Measurements from ENCODE around the gene SLC24A3. TPM values are rescaled to one million over a fixed set of nuclear protein-coding genes. Genes with fewer than 3 reads are reported as not detected.

SLC24A3 gene
- total RNA-seq, 1 experiment from 2014 or later, result not detected

- POLR2A ChIA-PET, result no interaction called here
- intact Hi-C loops (cut with micrococcal nuclease; ENCODE audit: unreplicated experiment), result no loop called here
- Histone ChIP-seq H3K27ac (ENCODE audit: low read length) (no peak overlapping the region), H3K4me3 (ENCODE audit: low read depth in 2 of 2, low read length in 2 of 2) (no peak overlapping the region), H3K27me3 (ENCODE audit: control insufficient read depth, insufficient read depth, low read length) (no peaks in the 10 kb centered on the region), H3K9me3 (ENCODE audit: control insufficient read depth, insufficient read depth, low read depth, low read length) (no peaks in the 10 kb centered on the region), H3K36me3 (ENCODE audit: control insufficient read depth, insufficient read depth, low read length) (no peaks in the 10 kb centered on the region), H3K4me1 (ENCODE audit: control insufficient read depth, insufficient read depth, low read length) (no peaks in the 10 kb centered on the region)
- no peak for DNase-seq (ENCODE audit: low read depth, low spot score)
- TF ChIP-seq SIN3A (IDR thresholded peaks at IDR 0.05; ENCODE audit: borderline replicate concordance, insufficient read depth, low read depth, low read length) (no peak), TCF7L2 (IDR thresholded peaks at IDR 0.05; ENCODE audit: low read depth, low read length) (no peak), REST (IDR thresholded peaks at IDR 0.05; ENCODE audit: insufficient read depth in 1 of 2, low read depth in 2 of 2, low read length in 1 of 2) (no peak), CTCF (IDR thresholded peaks at IDR 0.05) (no peak), POLR2AphosphoS5 (IDR thresholded peaks at IDR 0.05; ENCODE audit: low read depth, low read length) (no peak)
- no TSS peak for BruUV-seq (replicated peaks)
- no peak for ATAC-seq
- in situ Hi-C loops (cut with HindIII; ENCODE audit: low pct_unique_long_range_greater_than_20kb, low sequenced_read_pairs), result no loop called here
- CTCF ChIA-PET, result no interaction called here
These were observed 90.3 kb downstream of the SLC24A3 start for GRCh38 chr20:19302714-19303113.

- H3K27ac ChIP-seq (ENCODE audit: low read length), result no peak overlapping the region
- ATAC-seq (no peak), DNase-seq (ENCODE audit: low read depth, low spot score) (no peak)
- BruUV-seq (replicated peaks), result no TSS peak
- H3K4me1 ChIP-seq (ENCODE audit: control insufficient read depth, insufficient read depth, low read length), result no peaks in the 10 kb centered on the region
- H3K27me3 ChIP-seq (ENCODE audit: control insufficient read depth, insufficient read depth, low read length), result no peaks in the 10 kb centered on the region
- in situ Hi-C loops (cut with HindIII; ENCODE audit: low pct_unique_long_range_greater_than_20kb, low sequenced_read_pairs), result no loop called here
- POLR2A ChIA-PET, result no interaction called here
- no peaks in the 10 kb centered on the region for H3K36me3 ChIP-seq (ENCODE audit: control insufficient read depth, insufficient read depth, low read length)
- intact Hi-C loops (cut with micrococcal nuclease; ENCODE audit: unreplicated experiment), result no loop called here
- no peaks in the 10 kb centered on the region for H3K9me3 ChIP-seq (ENCODE audit: control insufficient read depth, insufficient read depth, low read depth, low read length)
- H3K4me3 ChIP-seq (ENCODE audit: low read depth in 2 of 2, low read length in 2 of 2), result no peak overlapping the region
- CTCF ChIA-PET, result no interaction called here
- TF ChIP-seq REST (IDR thresholded peaks at IDR 0.05; ENCODE audit: insufficient read depth in 1 of 2, low read depth in 2 of 2, low read length in 1 of 2) (no peak), TCF7L2 (IDR thresholded peaks at IDR 0.05; ENCODE audit: low read depth, low read length) (no peak), SIN3A (IDR thresholded peaks at IDR 0.05; ENCODE audit: borderline replicate concordance, insufficient read depth, low read depth, low read length) (no peak), CTCF (IDR thresholded peaks at IDR 0.05) (no peak), POLR2AphosphoS5 (IDR thresholded peaks at IDR 0.05; ENCODE audit: low read depth, low read length) (no peak)
These were observed 91.9 kb downstream of the SLC24A3 start for GRCh38 chr20:19304389-19304788.

All from Panc1 (cell line).